H1 (cell line): ENCODE data around the gene IL6R. TPM values are rescaled to one million over a fixed set of nuclear protein-coding genes. Genes with fewer than 3 reads are reported as not detected.

Experiments
- CTCF ChIA-PET: fragments of 300-600 bp; sonication (Branson Sonifier 250); formaldehyde crosslinking; loops from one replicate; lab custom pipeline; 2021; ENCODE audit not compliant: partially characterized antibody; lab: Charles Lee
- POLR2A ChIA-PET: fragments of 300-600 bp; sonication (Branson Sonifier 250); formaldehyde crosslinking; loops from one replicate; lab custom pipeline; 2021; ENCODE audit warnings: inconsistent platforms; ENCODE audit not compliant: partially characterized antibody; lab: Charles Lee
- DNase-seq, 2 experiments: peaks; one replicate each; pipeline versions ENCODE4 v3.0.0 to v3.0.0-alpha.2; 2010 to 2022; ENCODE audit warnings: low spot score in 2 of 2, low read depth in 1 of 2, mixed read lengths in 1 of 2
- FAIRE-seq: peaks from 2 replicates; lab custom pipeline; 2011; peaks lifted over from hg19 to GRCh38; lab: Jason Lieb, UNC
- H2AFZ ChIP-seq: 2 replicates; pipeline ENCODE4 v1.8.1; 2012; ENCODE audit warnings: low read length, inconsistent platforms
- H2AK5ac ChIP-seq: 2 replicates; pipeline ENCODE4 v1.6.1; 2013; ENCODE audit warnings: low read depth, low read length
- H2BK120ac ChIP-seq: replicated peaks from 2 replicates; pipeline ENCODE3; 2013; ENCODE audit warnings: low read depth, low read length, inconsistent platforms
- H2BK12ac ChIP-seq: 2 replicates; pipeline ENCODE4 v1.6.1; 2013; ENCODE audit warnings: low read depth, low read length
- H2BK15ac ChIP-seq: 2 replicates; pipeline ENCODE4 v1.6.1; 2013; ENCODE audit warnings: low read length
- H2BK20ac ChIP-seq: 2 replicates; pipeline ENCODE4 v1.6.1; 2013; ENCODE audit warnings: low read length
- H2BK5ac ChIP-seq: 2 replicates; pipeline ENCODE4 v1.6.1; 2013; ENCODE audit warnings: low read depth, low read length
- H3K14ac ChIP-seq: 2 replicates; pipeline ENCODE4 v1.6.1; 2013; ENCODE audit warnings: inconsistent platforms; ENCODE audit not compliant: insufficient read length
- H3K18ac ChIP-seq: 2 replicates; pipeline ENCODE4 v1.6.1; 2013; ENCODE audit warnings: low read length; ENCODE audit errors: extremely low read depth
- H3K23ac ChIP-seq: 2 replicates; pipeline ENCODE4 v1.6.1; 2013; ENCODE audit warnings: inconsistent platforms; ENCODE audit not compliant: insufficient read length
- H3K23me2 ChIP-seq: 2 replicates; pipeline ENCODE4 v1.6.1; 2013; ENCODE audit warnings: low read depth, low read length
- H3K27ac ChIP-seq: 2 replicates; pipeline ENCODE4 v1.6.1; 2011; ENCODE audit warnings: low read depth, low read length, inconsistent platforms
- H3K27me3 ChIP-seq, 4 experiments: replicated peaks in 1 of 4; 1 replicate in 1 of 4; 2 replicates in 3 of 4; pipeline versions ENCODE4 v1.6.1 to v1.8.1; 2011 to 2013; ENCODE audit warnings: low read length in 3 of 4, mild to moderate bottlenecking in 3 of 4, inconsistent platforms in 2 of 4, mixed read lengths in 2 of 4, moderate library complexity in 1 of 4; ENCODE audit not compliant: control insufficient read depth in 3 of 4, insufficient read depth in 3 of 4; ENCODE audit errors: extremely low read depth in 1 of 4
- H3K36me3 ChIP-seq, 4 experiments: 2 replicates each; pipeline versions ENCODE4 v1.6.1 to v1.8.1; 2011 to 2013; ENCODE audit warnings: mild to moderate bottlenecking in 4 of 4, low read length in 3 of 4, moderate library complexity in 2 of 4, control low read depth in 1 of 4, inconsistent platforms in 1 of 4; ENCODE audit not compliant: insufficient read depth in 4 of 4, control insufficient read depth in 2 of 4
- H3K4ac ChIP-seq: replicated peaks from 2 replicates; pipeline ENCODE3; 2013; ENCODE audit warnings: low read length, low read depth, mixed read lengths, inconsistent platforms; ENCODE audit not compliant: insufficient read length
- H3K4me1 ChIP-seq, 4 experiments: replicated peaks in 1 of 4; 1 replicate in 1 of 4; 2 replicates in 3 of 4; pipeline versions ENCODE4 v1.6.1 to v1.8.1; 2011 to 2013; ENCODE audit warnings: low read length in 3 of 4, inconsistent platforms in 2 of 4, mixed read lengths in 1 of 4; ENCODE audit not compliant: insufficient read depth in 4 of 4, control insufficient read depth in 3 of 4
- H3K4me2 ChIP-seq, 2 experiments: 2 replicates each; pipeline versions ENCODE4 v1.6.1 to v1.8.1; 2011 to 2013; ENCODE audit warnings: low read depth in 2 of 2, low read length in 2 of 2, control low read depth in 1 of 2, inconsistent platforms in 1 of 2, mild to moderate bottlenecking in 1 of 2; ENCODE audit not compliant: insufficient read depth in 1 of 2
- H3K4me3 ChIP-seq, 4 experiments: fragments of 200-600, 300-600 bp in 1 of 4; sonication (generic), shearing (Covaris generic), sonication (Bioruptor Twin) in 1 of 4; 2 replicates each; pipeline versions ENCODE4 v1.5.1 to v1.8.1; 2011 to 2016; ENCODE audit warnings: low read length in 4 of 4, low read depth in 3 of 4, control low read depth in 2 of 4, inconsistent platforms in 2 of 4, mild to moderate bottlenecking in 2 of 4, mixed read lengths in 1 of 4, moderate library complexity in 1 of 4; ENCODE audit not compliant: insufficient read depth in 2 of 4; ENCODE audit errors: extremely low read depth in 1 of 4
- H3K56ac ChIP-seq: replicated peaks from 2 replicates; pipeline ENCODE3; 2013; ENCODE audit warnings: low read depth, mild to moderate bottlenecking, mixed read lengths, low read length, inconsistent platforms; ENCODE audit not compliant: insufficient read length
- H3K79me1 ChIP-seq: 2 replicates; pipeline ENCODE4 v1.6.1; 2013; ENCODE audit warnings: low read depth, low read length, control low read depth
- H3K79me2 ChIP-seq, 2 experiments: 2 replicates each; pipeline versions ENCODE4 v1.6.1 to v1.8.1; 2012 to 2013; ENCODE audit warnings: low read length in 2 of 2, mild to moderate bottlenecking in 2 of 2, inconsistent platforms in 1 of 2; ENCODE audit not compliant: insufficient read depth in 2 of 2, control insufficient read depth in 1 of 2
- H3K9ac ChIP-seq, 4 experiments: replicated peaks in 1 of 4; 1 replicate in 1 of 4; 2 replicates in 3 of 4; pipeline versions ENCODE4 v1.6.1 to v1.8.1; 2011 to 2013; ENCODE audit warnings: low read depth in 3 of 4, low read length in 3 of 4, control low read depth in 2 of 4, mild to moderate bottlenecking in 2 of 4, moderate library complexity in 2 of 4, inconsistent platforms in 1 of 4; ENCODE audit errors: extremely low read depth in 1 of 4
- H3K9me3 ChIP-seq, 2 experiments: 2 replicates each; pipeline versions ENCODE4 v1.6.1 to v1.8.1; 2012 to 2013; ENCODE audit warnings: mild to moderate bottlenecking in 2 of 2, moderate library complexity in 2 of 2, control low read depth in 1 of 2, inconsistent platforms in 1 of 2, low read depth in 1 of 2, low read length in 1 of 2, mixed read lengths in 1 of 2; ENCODE audit not compliant: insufficient read depth in 2 of 2
- H4K20me1 ChIP-seq, 2 experiments: replicated peaks in 1 of 2; 2 replicates each; pipeline versions ENCODE3 to v1.8.1; 2011 to 2013; ENCODE audit warnings: inconsistent platforms in 2 of 2, low read length in 2 of 2, mild to moderate bottlenecking in 1 of 2; ENCODE audit not compliant: insufficient read depth in 2 of 2, control insufficient read depth in 1 of 2
- H4K5ac ChIP-seq: 2 replicates; pipeline ENCODE4 v1.6.1; 2013; ENCODE audit warnings: low read length, low read depth, mixed read lengths, inconsistent platforms; ENCODE audit not compliant: insufficient read length
- H4K8ac ChIP-seq: 2 replicates; pipeline ENCODE4 v1.8.0; 2013; ENCODE audit warnings: mild to moderate bottlenecking, moderate library complexity, low read length, inconsistent platforms; ENCODE audit not compliant: insufficient read depth; ENCODE audit errors: extremely low read depth
- H4K91ac ChIP-seq: replicated peaks from 2 replicates; pipeline ENCODE3; 2013; ENCODE audit warnings: low read length, mixed read lengths, inconsistent platforms; ENCODE audit not compliant: insufficient read length
- CTBP2 ChIP-seq: IDR thresholded peaks from 2 replicates; pipeline ENCODE4 v1.7.0; 2011; ENCODE audit warnings: borderline replicate concordance, mild to moderate bottlenecking, moderate library complexity, mixed read lengths, low read length; ENCODE audit not compliant: insufficient read depth, insufficient read length
- MAX ChIP-seq: IDR thresholded peaks from 2 replicates; pipeline ENCODE4 v1.6.1; 2012; ENCODE audit warnings: inconsistent platforms
- RFX5 ChIP-seq: IDR thresholded peaks from 2 replicates; pipeline ENCODE4 v1.6.1; 2011; ENCODE audit warnings: low read depth, low read length, improper control_type of control experiment, borderline replicate concordance
- RNF2 ChIP-seq: fragments of 200-900, 300-1000 bp; sonication (generic); IDR thresholded peaks from 2 replicates; pipeline ENCODE4 v1.7.1; 2016; ENCODE audit warnings: borderline replicate concordance, low read depth, mild to moderate bottlenecking, antibody characterized with exemption, low read length; ENCODE audit not compliant: poor library complexity, severe bottlenecking; ENCODE audit errors: missing control alignments
- SP1 ChIP-seq: IDR thresholded peaks from 2 replicates; pipeline ENCODE4 v1.6.1; 2011; ENCODE audit warnings: low read depth, low read length
- SP2 ChIP-seq: IDR thresholded peaks from 2 replicates; pipeline ENCODE4 v1.6.1; 2012; ENCODE audit warnings: mild to moderate bottlenecking, low read length, inconsistent platforms
- WGBS, 2 experiments: shearing (Covaris generic) in 1 of 2; methylation state at CpG; one replicate each; pipeline versions ENCODE4 v1.1.6 to v1.1.7; 2013 to 2015; ENCODE audit warnings: low lambda C conversion rate in 2 of 2, mixed read lengths in 2 of 2, inconsistent platforms in 1 of 2, low coverage in 1 of 2, missing lambda C conversion rate in 1 of 2; ENCODE audit not compliant: insufficient replicate concordance in 2 of 2, insufficient coverage in 1 of 2, insufficient read length in 1 of 2; ENCODE audit errors: extremely low coverage in 1 of 2, missing lambda C conversion rate in 1 of 2; 5-methylcytosine and 5-hydroxymethylcytosine counted together
- polyA plus RNA-seq, 7 experiments: library from polyadenylated mRNA; depleted of rRNA in 3 of 7; stranded (reverse) in 5 of 7; unstranded in 2 of 7; fragments of >200 nt in 5 of 7; fragments of 200-250 nt in 2 of 7; gene quantifications; 1 replicate in 5 of 7; 2 replicates in 1 of 7; 4 replicates in 1 of 7; pipeline versions ENCODE4 v1.2.1 to v1.2.3, GENCODE V29; 2011 to 2013; ENCODE audit warnings: missing spikeins in 2 of 7, mixed read lengths in 2 of 7
- total RNA-seq: library from RNA; stranded (reverse); fragmentation: NEBNext Ultra II Directional; extraction: Animal tissue kit (Norgen Biotek cat#: 25700); gene quantifications from 2 replicates; pipeline ENCODE4 v1.2.1, GENCODE V29; 2021

The IL6R gene
- total and polyA plus RNA-seq, 2 of the 8 experiments (the other 6 are each of a cell fraction or from before 2014, with no cell fraction given), result 2.3 to 3.0 TPM

GRCh38 chr1:154448331-154448811 lies 43.2 kb downstream of the IL6R start:
- H3K14ac ChIP-seq, result no peak overlapping the region
- no peak for FAIRE-seq
- H2BK12ac ChIP-seq, result no peak overlapping the region
- H3K9ac ChIP-seq, result no peak overlapping the region
- no peak overlapping the region for H4K5ac ChIP-seq
- H3K9me3 ChIP-seq, result no peaks in the 10 kb centered on the region
- H3K27me3 ChIP-seq, result no peaks in the 10 kb centered on the region; a peak in 1 of 7 replicates
- H3K18ac ChIP-seq, result no peak overlapping the region
- H3K56ac ChIP-seq, result no peak overlapping the region
- H3K4me1 ChIP-seq, result no peaks in the 10 kb centered on the region
- H3K23ac ChIP-seq, result no peak overlapping the region
- H2BK120ac ChIP-seq, result no peak overlapping the region
- no peaks in the 10 kb centered on the region for H3K23me2 ChIP-seq
- no peak for TF ChIP-seq SP1
- TF ChIP-seq MAX, result no peak
- no peak for TF ChIP-seq RNF2
- no peak for TF ChIP-seq SP2
- TF ChIP-seq RFX5, result no peak
- no peak for TF ChIP-seq CTBP2
- TF ChIP-seq, all 59 proteins: peak for 0
- no peak overlapping the region for H3K27ac ChIP-seq
- no peaks in the 10 kb centered on the region for H3K36me3 ChIP-seq
- H2BK15ac ChIP-seq, result no peak overlapping the region
- H2BK5ac ChIP-seq, result no peak overlapping the region
- H4K8ac ChIP-seq, result no peak overlapping the region
- H3K4me2 ChIP-seq, result no peak overlapping the region
- ChIA-PET CTCF (interaction anchor here (0.8 to 1.9 kb wide), 4 partner anchors 9 to 98 kb away, joined by 3 to 6 read pairs (median 4); no protein-coding TSS in a partner anchor), POLR2A (interaction anchor here (1.0 kb wide), 1 partner anchor 9 kb away, joined by 4 read pairs; no protein-coding TSS in a partner anchor)
- no peaks in the 10 kb centered on the region for H3K79me2 ChIP-seq
- no peak overlapping the region for H2AK5ac ChIP-seq
- H4K20me1 ChIP-seq, result no peaks in the 10 kb centered on the region
- H2AFZ ChIP-seq, result no peak overlapping the region
- no peak overlapping the region for H3K4me3 ChIP-seq
- no peak overlapping the region for H2BK20ac ChIP-seq
- H3K4ac ChIP-seq, result no peak overlapping the region
- no peak for DNase-seq
- WGBS, 2 experiments, result 87% methylated on average over 7 of the region's 7 CpGs; no CpG with 5 or more reads in 1 of the 2 experiments
- H3K79me1 ChIP-seq, result no peaks in the 10 kb centered on the region
- H4K91ac ChIP-seq, result no peak overlapping the region
